Right forelimb (tissue), 1 donor: ENCODE data around the gene NCK2.

ENCODE experiments used
- DNase-seq: peaks from one replicate; pipeline ENCODE4 v3.0.0-alpha.2; 2018

Gene NCK2

DNA sequence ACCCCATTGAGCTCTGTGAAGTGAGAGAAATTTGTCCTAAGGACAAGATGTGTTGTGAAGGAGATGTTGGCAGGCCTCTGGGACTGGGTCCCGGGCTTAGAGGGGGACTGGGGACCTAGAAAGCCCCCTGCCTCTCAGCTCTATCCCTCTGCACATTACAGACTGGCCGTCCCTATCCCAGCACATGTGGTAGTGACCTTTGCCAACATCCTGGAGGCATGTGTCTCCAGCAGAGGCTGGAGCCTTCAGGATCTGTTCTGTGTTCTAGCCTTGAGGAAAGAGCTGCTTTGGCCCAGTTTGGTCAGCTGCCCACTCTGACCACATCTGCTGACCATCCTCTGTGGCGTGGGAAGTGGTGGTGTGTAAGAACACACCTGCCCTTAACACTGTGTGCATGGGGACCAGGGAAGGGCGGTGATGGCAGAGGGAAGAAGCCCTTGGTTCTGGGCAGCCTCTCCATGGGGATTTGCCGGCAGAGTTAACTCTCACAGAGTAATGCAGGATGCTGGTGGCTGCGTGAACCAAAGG, 33.4 kb downstream of the NCK2 start:
- no peak for DNase-seq

DNA sequence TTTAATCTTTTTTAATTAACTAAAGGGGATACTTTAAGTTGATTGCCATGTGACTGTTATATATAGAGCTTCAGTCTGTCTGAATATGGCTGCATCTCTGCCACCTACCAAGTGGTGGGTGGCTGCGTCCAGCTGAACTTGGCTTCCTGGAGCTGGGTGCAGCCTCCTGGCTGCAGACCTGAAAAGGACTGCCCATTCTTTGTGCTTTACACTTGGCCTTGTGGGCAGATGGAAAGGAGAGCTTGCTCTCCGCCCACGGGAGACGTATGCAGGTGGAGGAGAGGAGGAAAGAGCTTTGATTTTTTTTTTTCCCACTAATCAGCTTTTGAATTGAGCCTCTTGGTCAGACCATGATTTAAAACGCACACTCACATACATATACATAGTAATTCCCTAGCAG, 34.7 kb downstream of the NCK2 start:
- DNase-seq = no peak

DNA sequence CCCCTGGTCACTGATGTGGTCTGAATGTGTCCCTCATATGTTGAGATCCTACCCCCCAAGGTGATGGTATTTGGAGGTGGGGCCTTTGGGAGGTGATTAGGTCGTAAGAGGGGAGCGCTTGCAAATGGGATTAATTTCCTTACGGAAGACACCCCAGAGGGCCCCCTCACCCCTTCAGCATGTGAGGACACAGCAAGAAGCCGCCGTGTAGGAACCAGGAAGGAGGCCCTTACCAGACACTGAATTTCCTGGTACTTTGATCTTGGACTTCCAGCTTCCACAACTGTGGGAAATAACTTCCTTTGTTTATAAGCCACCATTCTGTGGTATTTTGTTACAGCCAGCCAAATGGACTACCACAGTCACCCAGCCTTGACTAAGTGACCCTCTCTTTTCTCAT, 35.9 kb downstream of the NCK2 start:
- DNase-seq = no peak

DNA sequence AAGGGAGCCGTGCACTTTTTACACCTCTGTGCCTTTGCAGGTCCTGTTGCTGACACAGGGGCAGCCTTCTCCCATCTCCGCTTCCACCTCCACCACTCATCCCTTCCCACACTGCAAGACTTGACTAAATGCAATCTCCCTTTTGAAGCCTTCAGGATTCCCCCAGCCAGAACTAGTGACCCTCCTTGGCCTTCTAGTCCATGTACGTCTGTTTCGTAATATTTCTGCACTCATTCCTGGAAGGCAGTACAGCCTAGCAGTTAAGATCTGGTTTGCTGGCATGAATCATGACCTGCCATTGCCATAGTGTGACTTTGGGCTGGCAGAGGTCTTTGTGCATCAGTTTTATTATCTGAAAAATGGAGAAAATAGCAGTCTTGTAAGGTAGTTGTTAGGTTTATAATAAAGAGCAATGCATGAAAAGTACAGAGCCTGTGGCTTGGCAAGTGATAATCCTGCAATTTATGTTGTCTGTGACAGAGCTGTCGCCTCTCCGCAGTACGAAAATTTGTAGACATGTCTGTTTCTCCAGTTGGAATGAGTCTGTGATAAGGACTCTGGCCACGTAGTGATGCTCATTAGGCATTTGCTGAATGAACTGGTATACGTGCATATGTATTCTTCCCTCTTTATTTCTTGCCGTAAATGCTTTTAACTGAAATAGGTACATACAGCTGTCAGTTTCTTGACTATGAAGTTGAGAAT, 36.7 kb downstream of the NCK2 start:
- no peak for DNase-seq

DNA sequence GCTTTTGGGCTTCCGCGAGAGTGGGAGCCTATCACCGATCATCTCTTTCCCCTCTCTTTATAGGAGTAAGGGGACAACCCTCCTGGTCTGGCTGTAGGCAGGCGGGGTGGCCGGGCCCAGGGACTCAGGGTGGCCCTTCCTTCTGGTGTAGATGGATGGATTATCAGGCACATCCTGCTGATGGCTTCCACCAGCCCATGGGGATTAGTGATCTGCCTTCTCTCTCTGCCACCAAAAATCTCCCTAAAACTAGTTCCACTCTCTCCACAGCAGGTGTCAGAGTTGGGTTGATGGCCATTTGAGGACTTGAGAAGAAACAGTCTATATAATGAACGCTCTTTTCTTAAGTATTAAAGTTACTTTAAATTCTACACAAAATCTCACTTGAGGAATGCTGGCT, 37.4 kb downstream of the NCK2 start:
- DNase-seq = no peak

DNA sequence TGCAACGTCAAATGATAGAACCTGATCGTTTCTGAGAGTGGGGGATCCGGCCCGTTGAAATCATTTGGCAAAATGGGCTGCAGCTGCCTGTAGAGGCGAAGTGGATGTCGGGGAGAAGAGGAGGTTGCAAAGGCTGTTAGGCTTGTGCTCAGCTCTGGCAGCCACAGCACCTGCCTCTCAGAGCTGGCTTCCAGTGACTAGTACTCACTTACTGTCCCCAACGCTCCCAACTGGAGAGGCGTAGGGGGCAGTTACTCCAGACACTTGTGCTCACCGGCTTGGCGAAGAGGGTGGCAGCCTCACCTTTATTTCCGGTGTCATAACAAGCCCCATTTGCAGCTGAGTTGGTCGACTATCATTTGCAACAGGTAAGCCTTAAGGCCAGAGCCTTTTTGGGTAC, 37.9 kb downstream of the NCK2 start:
- DNase-seq = no peak

DNA sequence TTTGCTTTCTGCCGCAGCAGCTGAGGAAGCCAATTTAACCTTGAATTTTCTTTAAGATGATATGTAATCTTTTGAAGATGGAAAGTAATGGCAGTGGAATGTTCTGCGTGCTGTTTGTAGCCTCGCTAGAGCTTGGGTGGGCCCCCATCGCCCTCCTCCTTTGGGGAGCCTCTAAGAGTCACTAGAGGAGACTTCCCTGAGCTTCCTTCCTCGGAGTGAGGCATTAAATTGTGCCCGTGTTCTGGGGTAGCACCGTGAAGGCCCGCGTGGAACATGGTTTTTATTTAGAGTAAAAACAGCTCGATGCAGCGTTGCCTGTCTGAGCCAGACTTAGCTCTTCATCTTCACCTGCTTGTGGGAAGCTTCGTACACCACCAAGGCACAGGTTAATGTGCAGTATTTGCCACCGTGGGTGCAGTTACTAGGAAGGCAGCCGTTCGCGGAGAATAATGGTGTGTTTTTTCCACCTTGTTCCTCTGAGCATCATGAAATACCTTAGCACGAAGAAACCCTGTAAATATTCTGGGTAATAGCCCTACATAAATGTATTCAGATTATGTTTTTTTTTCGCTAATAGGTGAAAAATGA, 38.5 kb downstream of the NCK2 start:
- no peak for DNase-seq

DNA sequence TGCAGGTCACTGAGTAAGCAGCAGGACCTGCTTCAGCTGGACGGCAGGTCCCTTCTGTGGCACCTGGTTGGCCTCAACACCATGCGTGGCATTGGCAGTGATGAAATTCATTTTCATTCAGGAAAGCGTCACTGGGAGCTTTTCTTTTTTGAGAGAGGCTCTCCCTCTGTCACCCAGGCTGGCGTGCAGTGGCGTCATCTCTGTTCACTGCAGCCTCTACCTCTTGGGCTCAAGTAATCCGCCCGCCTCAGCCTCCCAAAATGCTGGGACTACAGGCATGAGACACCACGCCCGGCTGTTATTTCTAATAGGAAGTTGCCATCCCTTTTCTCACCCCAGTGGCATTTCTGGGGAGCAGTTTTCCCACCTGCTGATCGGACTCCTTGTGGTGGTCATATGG, 39.3 kb downstream of the NCK2 start:
- no peak for DNase-seq

DNA sequence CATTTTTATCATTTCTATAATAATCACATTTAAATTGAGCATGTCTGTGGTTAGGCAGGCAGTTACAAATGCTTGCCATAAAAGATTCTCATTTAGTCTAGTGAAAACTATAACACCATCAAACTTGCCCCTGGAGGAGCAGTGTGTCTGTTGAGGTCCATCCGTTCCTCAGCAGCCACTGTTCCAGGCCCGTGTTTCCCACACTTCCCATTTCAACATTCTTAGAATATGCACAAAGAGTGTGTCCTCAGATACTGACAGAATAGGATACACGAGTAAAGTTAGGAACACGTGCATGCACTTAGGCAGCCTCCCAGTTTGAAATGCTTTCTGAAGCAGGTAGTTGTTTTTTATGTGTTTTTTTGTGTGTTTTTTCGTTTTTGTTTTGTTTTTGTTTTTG, 39.9 kb downstream of the NCK2 start:
- DNase-seq = no peak

DNA sequence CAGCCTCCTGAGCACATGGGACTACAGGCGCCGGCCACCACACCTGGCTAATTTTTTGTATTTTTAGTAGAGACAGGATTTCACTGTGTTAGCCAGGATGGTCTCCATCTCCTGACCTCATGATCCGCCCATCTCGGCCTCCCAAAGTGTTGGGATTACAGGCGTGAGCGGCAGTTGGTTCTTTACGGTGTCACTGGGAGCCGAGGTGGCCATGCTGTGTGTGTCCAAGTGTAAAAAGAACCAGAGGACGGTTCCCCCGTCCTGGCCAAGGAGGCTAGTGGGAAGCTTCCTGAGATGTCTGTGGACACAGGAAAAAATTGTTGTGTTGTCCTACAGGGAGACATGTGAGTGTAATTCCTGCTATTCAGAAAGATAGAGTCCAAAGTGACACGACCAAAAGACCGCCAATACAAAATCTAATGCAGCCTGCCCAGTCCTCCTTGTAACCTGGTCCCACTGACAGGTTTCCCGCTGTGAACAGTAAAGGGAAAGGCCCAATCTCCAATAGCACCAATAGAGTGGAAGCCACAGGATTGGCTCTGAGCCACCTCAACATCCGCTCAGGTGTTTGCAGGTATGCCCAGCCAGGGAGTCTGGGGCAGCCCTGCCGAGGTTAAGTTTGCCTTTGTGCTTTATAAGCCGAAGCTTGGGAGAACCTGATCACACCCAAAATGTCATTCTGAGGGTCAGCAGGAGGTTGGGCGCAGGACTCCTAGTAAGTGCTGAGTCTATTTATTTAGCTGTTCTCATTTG, 40.6 kb downstream of the NCK2 start:
- DNase-seq = no peak

DNA sequence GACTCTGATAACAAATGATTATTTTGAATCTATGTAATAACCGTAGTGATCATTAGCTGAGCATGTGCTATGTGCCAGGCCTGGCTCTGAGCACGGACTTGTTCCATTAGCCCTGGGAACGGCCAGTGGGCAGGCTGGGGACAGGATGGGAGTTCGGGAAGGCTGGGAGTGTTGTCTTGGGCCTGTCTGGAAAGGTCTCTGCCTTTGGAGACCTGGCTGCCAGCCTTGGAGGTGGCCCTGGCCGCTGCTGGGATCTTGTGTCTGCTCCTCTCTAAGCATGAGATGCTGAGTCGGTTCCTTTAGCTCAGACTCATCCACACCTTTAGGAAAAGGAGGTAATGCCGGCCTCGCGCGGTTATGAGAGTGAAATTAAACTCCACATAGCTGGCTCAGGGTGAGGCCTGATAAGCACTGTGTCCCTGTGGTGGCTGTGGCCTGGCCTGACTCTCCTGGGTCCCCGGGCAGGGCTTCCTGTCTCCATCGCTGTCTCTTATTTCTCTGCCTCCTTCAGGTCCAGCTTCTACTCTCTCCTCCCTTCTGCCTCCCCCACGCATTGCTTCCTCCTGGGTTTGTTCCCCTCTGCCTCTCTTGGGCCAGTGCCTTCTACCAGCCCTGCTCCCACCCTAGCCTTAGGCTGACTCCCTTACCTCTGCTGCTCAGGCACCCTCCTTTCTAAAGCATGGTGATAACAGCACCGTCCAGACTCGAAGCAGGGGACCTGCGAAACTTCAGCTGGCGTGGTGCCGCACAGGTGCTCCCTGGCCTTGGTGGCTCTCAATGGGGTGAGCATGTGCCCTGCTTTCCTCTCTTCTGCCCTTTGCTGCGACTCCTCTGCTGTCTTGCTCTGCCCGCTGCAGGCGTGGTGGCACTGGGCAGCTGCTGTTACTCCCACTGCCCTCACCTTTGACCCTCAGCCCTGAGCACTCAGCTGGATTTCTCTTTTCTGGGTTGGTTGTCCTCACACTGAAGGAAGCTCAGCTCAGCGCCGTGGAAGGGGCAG, 41.8 kb downstream of the NCK2 start:
- no peak for DNase-seq

DNA sequence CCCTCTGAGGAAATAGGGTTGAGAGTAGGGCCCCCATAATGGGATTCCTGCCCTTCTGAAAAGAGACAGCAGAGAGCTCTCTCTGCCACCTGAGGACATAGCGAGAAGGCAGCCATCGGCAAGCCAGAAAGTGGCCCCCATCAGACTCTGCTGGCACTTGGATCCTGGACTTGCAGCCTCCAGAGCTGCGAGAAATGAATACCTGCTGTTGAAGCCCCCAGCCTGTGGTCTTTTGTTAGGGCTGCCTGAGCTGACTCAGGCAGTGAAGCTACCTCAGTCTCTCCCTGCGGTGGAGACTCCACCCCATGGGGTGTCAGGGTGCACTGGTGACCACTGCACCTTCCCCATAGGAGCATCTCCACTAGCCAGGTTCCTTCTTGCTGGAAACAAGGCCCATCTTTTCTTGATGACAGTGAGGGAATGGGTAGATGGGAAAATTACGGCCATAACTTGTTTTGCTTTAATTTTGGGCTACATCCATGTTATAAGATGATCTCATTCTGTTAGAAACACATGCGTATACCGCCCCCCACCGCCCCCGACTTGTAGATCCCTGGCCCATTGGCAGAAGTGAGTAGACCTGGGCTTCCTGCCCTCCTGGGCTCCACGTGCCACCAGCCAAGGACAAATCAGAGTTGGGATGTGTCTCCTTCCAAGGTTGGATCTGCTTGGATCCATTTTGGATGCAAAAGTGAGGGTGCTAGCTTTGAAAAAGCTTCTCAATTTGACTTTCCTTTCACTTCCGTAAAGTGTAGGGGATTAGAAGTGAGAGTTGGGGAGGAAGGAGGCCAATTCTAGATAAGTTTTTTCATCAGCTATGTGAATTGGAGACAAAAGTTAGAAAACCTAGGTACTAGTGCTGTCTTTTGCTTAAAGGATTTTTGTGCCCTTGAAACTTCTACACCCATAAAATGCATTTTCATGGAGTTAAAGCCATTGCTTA, 42.9 kb downstream of the NCK2 start:
- DNase-seq = no peak

DNA sequence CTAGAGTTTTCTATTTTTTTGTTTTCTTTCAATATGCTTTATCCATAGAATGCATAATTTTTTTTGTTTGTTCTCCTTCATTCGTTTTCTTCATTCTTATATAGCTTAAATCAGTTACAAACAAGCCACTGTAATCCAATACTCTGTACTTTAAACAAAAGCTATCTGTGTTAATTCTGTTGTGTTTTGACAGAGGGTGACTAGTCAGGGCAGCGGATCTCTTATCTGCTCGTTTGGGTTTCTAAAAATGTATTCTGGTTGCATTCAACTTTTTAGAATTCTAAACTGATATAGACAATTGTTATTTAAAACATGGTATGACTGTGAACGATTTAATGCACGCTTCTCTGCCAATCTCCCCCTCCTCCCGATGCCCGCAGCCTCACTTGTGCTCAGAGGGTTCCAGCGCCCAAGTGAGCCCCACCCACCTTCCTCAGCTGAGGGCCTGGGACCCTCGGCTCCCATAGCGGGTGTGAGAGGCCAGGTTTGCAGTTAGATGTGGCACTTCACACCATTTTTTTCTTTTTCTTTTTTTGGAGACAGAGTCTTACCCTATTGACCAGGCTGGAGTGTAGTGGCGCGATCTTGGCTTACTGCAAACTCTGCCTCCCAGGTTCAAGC, 44.1 kb downstream of the NCK2 start:
- no peak for DNase-seq

DNA sequence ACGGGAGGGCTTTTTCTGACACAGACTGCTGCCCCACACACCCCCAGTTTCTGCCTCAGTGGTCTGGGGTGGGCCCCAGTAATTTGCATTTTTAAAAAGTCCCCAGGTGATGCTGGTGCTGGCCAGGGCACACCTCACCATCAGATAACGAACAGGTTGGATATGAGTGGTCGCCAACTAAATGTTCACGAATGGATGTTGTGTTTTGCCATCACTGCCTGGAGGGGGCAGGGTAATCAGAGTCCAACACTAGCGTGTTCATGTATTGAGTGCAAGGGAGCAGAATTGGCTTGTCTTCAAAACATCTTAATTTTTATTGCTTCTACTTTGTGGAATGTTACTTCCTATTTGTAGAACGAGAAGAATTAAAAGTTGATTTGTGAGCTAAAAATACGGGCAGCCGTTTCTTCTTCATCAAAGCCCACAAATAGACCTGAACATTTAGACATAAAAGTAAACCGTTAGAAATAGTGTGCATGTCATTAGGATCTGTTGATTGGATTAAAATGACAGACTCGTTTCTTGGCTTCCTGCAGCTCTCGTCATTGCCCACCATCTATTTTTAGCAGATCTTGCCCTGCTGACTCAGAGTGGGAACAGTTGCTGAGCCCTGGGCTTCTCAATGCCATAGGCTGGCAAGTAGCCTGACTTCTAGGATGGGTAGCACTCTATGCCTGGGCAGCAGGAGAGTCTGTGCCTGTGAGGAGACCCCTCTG, 45.2 kb downstream of the NCK2 start:
- DNase-seq = no peak

DNA sequence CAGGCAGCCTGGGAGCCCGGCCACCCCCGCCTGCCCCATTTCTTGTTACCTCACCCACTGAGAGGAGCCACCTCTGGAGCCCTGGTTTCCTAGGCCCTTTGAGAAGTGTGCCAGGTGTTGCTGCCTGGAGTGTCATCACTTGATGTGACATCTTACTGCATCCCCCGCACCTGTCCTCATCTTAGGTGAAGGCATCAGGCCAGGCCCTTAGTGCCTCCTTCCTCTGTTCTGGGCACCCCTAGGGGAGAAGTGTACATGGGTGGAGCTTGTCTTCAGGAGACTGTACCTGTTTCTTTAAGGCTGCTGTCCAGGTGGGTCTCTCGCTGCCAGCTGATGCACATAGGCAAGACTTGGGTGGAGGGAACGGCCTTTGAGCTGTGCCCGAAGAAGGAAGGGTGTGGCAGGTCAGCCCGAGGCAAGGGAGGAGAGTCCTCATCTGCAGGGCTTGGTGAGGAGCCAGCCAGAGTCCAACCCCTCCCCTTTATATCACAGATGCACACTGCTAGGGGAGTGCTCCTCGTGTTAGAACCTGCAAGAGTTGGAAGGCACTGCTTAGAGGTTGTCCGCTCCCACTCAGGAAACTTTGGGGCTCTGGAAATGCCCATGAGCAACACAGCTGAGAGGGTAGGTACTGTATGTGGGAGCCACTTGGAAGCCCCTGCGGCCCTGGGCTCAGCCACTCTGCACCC, 45.9 kb downstream of the NCK2 start:
- no peak for DNase-seq

DNA sequence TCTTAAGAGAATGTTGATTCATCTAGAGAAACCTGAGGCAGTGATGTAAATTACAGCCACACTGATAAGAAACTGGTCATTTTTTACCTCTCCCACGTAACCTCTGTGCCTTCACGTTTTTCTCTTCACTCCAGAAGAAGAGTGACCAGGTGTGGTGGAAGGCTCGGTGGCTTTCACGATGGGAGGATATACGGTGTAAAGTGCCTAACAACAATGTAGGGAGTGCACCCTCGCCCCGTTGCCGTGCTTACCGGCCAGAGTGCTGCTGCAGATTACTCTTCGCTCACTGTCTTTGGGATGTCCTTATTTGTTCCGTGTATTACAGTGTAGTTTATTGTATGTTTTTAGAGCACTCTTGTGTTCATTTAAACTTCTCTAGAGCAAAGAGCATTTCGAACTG, 46.5 kb downstream of the NCK2 start:
- DNase-seq = no peak

DNA sequence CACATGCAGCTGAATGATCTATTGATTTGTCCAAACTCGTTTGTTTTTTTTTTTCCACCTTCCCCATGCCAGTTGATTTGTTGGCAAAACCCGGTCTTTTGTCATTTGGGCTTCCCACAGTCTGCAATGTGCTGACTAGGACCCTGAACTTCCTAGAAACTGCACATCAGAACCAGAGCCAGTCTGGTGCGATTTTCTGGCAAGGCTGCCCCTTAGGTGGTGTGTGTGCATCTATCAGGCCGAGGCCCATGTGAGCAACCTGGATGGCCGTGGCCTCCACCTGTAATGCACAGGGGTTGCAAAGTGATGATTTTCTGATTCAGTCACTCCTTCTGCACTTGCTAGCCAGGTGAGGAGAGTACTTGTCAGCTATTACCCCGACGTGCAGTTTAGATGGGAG, 47.8 kb downstream of the NCK2 start:
- no peak for DNase-seq

DNA sequence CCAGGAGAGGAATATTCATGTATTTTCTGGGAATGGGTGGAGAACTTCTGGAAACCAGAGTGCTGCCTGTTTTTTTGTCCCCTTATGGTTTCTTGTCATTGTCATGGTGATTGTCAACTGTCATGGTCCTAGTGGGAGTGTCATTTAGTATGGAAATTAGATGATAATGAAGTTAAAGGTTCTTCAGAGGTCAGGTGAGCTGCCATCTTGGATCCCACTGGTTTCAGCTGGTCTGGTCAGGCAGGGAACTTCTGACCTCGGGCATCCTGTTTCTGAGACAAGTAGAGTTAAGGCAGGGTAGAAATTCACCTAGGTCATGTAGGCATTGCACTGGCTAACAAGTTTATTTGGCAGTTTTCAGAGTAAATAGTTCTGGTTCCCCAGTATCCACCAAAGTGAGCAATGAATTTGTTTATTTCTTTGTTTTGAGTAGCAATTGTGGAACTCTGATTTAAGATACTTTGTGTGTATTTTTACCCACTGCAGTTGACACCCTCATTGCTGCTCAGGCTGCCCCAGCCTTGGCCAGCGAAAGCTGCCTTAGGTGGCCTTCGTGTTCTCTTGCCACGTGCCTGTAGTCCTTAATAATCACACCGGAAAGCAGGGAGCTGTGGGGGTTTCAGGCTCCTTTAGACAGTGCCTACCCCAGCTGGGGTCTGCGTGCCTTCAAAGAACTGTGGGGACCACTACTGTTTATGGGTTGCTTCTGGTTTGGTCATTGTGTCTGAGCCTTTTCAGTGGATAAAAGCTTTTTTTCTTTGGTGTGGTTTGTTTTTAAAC, 48.7 kb downstream of the NCK2 start:
- no peak for DNase-seq
